Stimulated activated CD4-positive, alpha-beta T cell treated with anti-CD3 and anti-CD28 coated beads, Interleukin-15, amount 100 ng/mL, for 48 hours (primary cell): ENCODE results near the gene TM2D1.

ENCODE experiments used
- DNase-seq, 2 donors: peaks; one replicate each; pipeline ENCODE4 v3.0.0-alpha.2; 2020; ENCODE audit warnings: low read depth in 2 of 2

Gene TM2D1

DNA sequence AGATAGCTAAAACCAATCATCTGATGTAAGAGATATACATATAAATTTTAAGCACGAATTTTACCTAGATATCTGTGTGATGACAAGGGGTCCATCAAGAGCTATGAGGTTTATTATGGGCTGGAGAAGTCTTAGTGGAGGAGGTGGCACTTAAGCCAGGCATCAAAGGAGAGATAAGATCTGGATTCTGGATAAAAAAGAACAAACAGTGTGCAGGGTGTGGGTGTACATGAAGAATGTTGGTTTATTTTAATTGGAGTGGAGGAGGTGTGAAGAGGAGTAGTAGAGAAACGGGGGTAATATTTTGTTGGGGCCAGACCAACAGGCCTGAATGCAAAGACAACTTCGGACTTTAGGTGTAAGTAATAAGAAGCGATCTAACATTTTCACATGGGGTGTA, 80.6 kb downstream of the TM2D1 start:
- no peak for DNase-seq

DNA sequence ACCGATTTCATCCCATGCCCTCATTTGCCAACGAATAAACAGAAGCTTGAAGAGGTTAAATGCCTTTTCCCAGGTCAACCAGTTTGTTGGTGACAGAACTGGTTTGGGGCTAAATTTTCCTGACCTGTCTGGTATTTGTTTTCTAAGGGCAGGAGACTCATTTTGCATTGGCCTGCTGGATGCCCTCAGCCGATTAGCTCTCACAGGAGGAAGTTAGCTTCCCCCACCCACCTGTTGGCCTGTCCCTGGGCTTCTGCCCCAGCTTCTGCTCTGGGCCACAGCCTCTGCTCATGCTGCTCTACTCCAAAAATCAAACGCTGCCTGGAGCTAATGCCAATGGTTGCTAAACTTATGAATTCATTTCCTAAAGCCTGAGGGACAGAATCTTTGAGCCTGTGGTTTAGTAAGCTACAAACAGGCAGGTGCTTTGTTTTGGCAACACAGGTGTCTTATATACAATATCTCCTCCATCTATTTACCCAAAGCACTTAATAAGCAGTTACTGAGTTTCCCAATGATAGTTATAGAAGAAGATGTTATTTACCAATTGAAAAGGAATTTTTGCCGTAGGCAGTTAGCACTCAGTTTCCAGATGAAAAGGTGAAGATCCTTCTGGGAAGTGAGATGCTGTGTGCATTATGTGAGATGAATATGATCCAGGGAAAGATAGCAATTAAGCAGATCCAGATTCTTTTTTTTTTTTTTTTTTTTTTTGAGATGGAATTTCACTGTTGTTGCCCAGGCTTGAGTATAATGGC, 82.3 kb downstream of the TM2D1 start:
- no peak for DNase-seq

DNA sequence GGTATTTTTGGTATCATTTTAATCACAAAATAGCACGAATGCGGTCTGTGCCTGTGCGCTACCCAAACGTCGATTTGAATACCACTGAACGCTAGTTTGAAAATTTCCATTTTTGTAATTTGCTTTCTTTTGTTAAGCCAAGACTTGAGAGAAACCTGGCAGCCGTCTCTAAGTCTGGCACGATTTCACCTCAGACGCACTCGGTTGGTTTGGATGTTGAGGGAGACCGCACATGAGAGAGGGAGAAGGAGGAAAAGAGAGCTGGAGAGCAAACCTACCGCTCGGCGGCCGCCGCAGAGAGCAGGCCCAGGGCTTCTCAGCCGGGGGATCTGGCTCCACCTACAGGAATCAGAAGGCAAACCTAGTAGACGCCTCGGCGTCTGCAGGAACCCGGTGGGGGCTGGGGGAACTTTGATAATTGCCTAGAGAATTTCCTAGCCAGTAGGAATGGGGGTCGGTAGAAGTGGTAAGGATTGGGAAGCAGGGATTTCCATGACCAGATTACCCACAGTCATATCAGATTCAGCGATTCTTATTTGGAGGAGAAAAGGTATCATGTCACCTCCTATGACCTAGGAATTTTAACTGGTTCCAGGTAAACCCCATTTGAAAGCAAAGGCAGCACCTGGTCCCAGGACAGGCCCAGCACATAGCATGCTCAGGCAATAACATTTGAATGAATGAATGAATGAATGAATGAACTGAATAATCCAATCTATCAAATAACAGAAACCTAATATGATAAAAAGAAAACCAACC, 83.2 kb downstream of the TM2D1 start:
- DNase-seq: peak; percentile 45 to 47

DNA sequence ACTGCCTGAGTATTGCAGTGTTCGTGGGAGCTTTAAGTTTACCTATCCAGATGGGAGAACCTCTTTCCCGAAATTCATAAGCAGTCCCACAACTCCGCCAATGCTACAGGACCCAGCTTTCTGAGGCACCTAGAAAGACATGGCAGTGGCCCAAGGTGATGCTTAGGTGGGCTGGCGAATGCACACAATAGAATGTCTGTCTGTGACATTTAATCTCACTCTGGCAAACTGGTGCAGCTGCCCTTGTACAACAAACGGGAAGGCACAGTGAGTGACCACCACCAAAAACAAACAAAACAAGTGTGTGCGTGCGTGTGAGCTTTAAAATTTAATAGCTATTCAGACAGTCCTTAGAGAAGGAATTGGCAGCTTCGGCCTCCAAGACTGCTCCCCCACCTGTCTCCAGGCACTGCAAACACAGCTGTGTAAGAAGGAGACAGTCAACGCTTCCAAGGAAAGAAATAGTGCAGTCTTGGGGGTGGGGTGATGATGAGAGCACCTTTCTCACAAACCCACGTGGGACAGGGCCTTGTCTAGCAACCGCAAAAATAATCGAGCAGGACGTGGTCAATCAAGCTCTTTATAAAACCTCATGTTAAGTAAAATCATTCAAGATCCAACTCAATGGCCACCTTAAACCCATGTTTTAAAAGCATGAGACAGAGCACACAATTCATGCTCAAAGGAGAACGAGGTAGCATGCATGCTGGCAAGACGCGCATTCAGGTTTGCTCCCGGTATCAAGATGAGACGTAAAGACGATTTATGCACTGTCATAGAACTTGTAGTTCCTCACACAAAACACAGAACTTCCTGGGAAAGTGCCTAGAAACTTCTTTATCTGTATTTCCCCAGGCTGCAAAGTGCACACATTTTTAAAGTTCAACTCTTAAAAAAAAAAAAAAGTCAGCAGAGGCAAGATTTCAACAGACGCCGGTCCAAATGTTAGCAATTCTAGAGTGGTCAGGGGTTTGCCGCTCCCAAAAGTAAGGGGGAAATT, 84.1 kb downstream of the TM2D1 start:
- DNase-seq: no peak

DNA sequence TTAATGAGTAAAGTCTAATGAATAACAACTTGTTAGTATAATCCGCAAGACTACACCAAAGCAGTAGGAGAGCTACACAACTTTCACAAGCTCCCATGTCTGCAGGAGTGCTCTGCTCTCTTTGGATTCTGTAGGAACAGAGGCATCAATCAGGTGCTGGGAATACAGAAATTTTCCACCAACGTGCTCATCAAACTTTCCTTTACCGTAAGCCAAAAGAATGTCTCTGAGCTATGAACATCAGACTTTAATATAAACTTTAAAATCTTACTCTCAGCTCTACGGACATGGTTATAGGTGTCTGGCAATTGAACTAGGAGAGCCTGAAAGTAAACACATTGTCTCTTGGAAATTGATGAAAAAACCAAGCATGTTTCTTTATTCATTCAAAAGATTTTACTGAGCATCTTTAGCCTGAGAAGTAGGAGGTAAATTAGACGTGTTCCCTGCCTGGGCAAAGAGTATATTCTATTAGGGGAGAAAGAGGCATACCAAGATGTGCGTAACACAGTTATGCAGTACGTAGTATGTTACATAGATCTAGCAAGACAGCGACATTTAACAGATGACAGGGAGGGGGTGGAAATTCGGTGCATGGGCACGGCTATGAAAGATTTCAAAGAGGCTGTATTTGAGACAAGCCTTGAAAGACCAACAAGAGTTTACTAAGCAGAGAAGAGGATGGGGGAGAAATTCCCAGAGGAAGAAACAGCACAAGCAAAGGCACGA, 85.2 kb downstream of the TM2D1 start:
- DNase-seq: no peak

DNA sequence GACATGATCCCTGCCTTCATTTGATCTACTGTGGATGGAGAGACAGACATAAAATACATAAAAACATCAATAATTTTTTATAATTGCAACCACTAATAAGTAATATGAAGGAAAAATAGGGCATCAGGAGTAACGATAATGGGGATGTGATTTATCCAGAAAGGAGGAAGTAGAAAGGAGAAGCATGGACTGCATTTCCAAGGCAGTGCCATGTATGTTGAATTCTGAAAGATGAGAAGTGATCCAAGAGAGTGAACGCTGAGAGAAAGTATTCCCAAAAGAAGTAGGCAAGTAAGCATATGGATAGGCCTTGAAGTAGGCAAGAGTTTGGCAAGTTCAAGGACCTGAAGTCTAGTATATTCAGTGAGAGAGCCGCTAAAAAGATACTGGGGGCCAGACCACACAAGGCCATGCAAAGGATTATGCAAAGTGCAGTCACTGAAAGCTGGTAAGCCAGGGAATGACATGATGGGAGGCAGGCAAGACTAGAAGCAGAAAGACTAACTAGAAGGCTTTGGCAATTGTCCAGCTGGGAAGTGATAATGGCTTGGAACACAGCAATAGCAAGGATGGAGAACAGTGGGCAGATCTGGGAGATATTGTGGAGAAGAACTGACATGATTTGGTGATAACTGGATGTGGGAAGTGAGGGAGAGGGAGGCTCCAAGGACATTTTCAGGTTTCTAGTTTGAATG, 85.9 kb downstream of the TM2D1 start:
- no peak for DNase-seq

DNA sequence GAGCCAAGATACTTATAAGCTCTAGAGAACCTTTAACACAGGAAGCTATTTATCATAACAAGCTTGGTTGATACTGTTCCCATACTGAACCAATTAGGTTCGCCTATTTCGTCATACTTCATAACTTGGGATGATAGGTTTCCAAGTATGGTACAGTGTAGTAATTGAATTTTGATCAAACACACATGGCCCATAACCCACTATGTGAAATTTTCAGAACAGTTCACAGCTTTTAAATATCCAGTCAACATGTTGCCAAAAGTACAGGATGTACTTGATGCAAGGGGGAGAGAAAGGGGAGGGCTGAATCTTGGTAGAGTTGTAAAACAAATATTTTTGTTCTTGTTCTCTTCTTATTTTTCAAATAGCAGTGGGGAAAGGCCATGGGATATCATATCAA, 86.6 kb downstream of the TM2D1 start:
- no peak for DNase-seq

DNA sequence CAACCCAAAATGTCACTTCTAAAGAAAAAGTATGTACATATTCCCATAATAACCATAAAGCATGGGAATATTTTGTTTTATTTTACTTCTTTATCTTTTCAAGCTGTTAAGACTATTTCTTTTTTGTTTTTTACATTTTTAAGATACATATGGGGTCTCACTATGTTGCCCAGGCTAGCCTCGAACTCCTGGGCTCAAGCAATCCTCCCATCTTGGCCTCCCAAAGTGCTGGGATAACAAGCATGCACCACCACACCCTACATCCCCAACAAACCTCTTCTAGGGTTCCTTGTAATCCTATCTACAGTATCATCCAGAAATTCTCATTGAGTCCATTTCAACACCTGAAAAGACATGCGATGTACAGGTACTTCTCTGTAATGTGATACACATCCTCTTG, 87.5 kb downstream of the TM2D1 start:
- DNase-seq: no peak

DNA sequence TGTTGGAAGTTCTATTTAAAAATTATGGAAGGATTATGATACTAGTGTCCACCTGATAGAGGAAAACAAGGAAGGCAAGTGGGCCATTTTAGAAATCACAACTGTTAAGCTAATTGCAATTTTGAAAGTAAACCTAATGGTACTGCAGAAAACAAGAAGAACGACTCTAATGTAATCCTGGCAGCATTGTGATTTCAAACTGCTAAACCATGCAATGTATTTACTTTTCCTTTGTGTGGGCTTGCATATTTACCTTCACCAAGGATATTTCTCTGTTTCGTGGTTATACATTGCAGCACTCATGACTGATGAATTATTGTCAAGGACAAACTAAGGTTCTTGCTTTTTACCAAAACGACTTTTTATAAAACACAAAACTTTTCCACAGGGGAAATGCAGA, 88.1 kb downstream of the TM2D1 start:
- DNase-seq: no peak

DNA sequence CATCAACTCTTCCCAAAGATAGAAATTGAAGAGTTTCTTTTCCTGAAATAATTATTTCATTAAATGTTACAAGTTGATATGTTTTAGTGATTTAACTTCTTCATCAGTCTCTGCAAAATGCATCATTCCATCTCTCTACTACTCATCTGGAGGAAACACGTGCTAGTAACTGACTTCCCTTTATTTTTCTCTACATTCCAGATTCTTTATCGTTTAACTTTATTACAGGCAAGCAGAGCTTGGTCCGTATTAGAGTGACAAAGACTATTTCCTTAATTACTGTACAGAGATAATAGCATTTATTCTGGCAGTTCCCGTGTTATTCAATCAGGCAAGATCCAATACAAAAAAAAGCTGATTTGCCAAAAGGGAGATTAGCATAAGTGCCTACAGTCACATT, 88.6 kb downstream of the TM2D1 start:
- DNase-seq: no peak

DNA sequence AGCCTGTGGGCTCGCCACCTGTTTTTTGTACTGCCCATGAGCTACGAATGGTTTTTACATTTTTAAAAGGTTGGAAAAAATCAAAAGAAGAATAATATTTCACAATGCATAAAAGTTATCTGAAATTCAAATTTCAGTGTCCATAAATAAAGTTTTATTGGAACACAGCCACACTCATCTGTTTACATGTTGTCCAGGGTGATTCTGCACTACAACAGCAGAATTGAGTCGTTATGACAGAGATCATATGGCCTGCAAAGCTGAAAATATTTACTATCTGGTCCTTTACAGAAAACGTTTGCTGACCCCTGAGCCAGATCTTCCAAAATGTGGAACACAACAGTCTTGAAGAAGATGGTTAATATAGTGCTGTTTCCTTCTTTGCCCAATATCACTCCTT, 89.4 kb downstream of the TM2D1 start:
- no peak for DNase-seq

DNA sequence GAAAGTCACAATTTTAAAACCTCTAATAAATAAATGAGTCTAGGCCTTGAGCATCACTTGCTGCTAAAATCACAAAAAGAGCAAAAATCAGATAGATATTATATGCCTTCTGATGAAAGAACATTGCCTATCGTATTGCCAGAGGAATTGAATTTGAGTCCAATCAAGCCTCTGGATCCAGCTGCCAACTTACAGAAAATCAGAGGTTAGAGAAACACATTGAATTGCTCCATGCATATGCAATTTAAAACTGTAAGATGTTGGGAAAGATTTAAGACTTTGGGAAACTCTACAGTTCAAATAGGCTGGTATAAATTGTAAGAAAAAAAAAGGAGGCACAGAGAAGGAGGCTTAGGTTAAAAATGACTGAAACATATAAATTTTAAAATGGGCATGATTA, 93.5 kb downstream of the TM2D1 start:
- DNase-seq: no peak
